SJSA1 (cell line): Measurements from ENCODE around the gene FMN2. TPM values are rescaled to one million over a fixed set of nuclear protein-coding genes. Genes with fewer than 3 reads are reported as not detected.
A peak's percentile ranks its signal among the peaks of the same experiment; 100 is the strongest.
"Not testable (repeated sequence)": the region's sequence is repeated elsewhere in the genome, so short reads cannot be mapped to it uniquely, and the experiment has no call there.

Source experiments
- DNase-seq, 2 experiments: peaks; one replicate each; pipeline ENCODE4 v3.0.0-alpha.2; 2015 to 2020; ENCODE audit warnings: low spot score in 2 of 2, low read depth in 1 of 2
- H3K27ac ChIP-seq: fragments of 250-450 bp; sonication (Bioruptor Pico); 2 replicates; pipeline ENCODE4 v1.5.1; 2020; ENCODE audit warnings: mild to moderate bottlenecking, moderate library complexity
- H3K27me3 ChIP-seq: fragments of 250-450 bp; sonication (Bioruptor Pico); replicated peaks from 2 replicates; pipeline ENCODE4 v1.5.1; 2020; ENCODE audit warnings: mild to moderate bottlenecking, moderate library complexity
- H3K36me3 ChIP-seq: fragments of 250-450 bp; sonication (Bioruptor Pico); 2 replicates; pipeline ENCODE4 v1.5.1; 2020; ENCODE audit warnings: mild to moderate bottlenecking
- H3K4me1 ChIP-seq: fragments of 250-450 bp; sonication (Bioruptor Pico); replicated peaks from 2 replicates; pipeline ENCODE4 v1.6.1; 2021; ENCODE audit warnings: mild to moderate bottlenecking
- H3K4me3 ChIP-seq: fragments of 250-450 bp; sonication (Bioruptor Pico); 2 replicates; pipeline ENCODE4 v1.5.1; 2020; ENCODE audit warnings: mild to moderate bottlenecking
- H3K9me3 ChIP-seq: fragments of 250-450 bp; sonication (Bioruptor Pico); replicated peaks from 2 replicates; pipeline ENCODE4 v1.5.1; 2020; ENCODE audit warnings: mild to moderate bottlenecking
- total RNA-seq: library from RNA; depleted of rRNA; stranded (reverse); fragments of >200 nt; shearing (Covaris generic); gene quantifications from 2 replicates; pipeline ENCODE4 v1.2.3, GENCODE V29; 2014

FMN2 gene
- total RNA-seq, 1 experiment from 2014 or later, result 12.7 TPM

DNA sequence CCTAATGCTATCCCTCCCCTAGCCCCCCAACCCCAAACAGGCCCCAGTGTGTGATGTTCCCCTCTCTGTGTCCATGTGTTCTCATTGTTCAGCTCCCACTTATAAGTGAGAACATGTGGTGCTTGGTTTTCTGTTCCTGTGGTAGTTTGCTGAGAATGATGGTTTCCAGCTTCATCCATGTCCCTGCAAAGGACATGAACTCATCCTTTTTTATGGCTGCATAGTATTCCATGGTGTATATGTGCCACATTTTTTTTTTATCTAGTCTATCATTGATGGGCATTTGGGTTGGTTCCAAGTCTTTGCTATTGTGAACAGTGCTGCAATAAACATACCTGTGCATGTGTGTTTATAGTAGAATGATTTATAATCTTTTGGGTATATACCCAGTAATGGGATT is 183.5 kb downstream of the FMN2 start:
- H3K4me1 ChIP-seq, DNase-seq, H3K36me3 ChIP-seq, H3K9me3 ChIP-seq, H3K27me3 ChIP-seq, H3K4me3 ChIP-seq, H3K27ac ChIP-seq: not testable (repeated sequence)

DNA sequence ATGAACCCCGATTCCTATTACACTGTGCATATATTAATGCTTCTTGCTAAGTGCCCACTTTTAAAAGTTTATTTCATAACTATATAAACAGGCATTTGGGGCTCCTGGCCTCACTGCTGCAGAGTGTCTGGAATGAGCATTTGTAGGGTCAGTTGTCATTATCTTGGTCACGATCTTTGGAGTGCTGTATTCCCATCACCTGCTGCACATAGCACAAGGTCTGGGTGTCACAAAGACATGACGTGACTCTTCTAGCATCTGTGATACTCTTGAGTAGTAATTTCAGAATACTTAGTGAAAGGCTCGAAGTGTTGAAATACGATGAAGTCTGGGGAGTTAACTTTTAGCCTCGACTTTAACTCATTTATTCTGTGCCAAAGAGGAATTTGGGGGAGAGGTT is 186.4 kb downstream of the FMN2 start:
- Histone ChIP-seq H3K27ac (no peak overlapping the region), H3K9me3 (no peaks in the 10 kb centered on the region), H3K36me3 (peaks cover 3% of the 10 kb centered on the region; the same call in 1 of the 2 replicates), H3K4me1 (no peaks in the 10 kb centered on the region), H3K27me3 (no peaks in the 10 kb centered on the region), H3K4me3 (no peak overlapping the region)
- DNase-seq, result no peak

DNA sequence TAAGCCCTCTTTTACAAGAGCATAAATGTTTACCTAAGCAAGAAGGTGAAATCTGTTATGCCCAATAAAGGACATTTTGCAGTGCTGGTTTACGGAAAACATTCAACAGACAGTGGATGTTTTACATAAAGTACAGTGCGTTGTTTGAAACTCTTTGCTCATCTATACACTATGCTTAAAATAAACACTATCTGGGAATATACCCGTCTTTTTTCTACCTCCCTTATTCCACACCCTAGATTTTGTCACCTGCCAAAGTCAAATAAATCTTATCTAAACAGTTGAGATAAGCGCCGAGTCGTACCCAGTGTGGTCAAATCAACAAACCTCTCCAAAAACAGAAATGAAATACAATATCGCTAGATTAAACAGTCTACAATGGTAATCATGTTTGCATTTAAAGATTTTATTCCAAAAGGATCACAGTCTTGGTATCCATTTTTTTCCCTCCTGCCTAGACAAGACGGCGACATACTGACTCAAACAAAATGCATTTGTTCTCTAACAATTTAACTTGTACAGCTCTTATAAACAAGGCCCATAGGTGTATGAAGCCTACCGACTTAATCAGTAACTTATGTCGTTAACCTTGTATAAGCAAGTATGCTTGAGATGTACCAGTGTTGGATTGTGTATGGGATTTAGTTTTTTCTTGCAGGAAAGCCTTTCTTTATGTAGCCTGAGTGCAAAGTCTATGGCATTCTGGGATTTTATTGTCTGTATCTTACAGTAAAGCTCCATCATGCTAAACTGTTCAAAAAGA is 189.1 kb downstream of the FMN2 start:
- H3K9me3 ChIP-seq, result no peaks in the 10 kb centered on the region
- no peak for DNase-seq
- 0 out of 2 replicates have a peak, but pooled peaks cover 5% of the 10 kb centered on the region for H3K4me1 ChIP-seq
- no peaks in the 10 kb centered on the region for H3K27me3 ChIP-seq
- no peak overlapping the region for H3K27ac ChIP-seq
- no peak overlapping the region for H3K4me3 ChIP-seq
- H3K36me3 ChIP-seq, result peaks cover 3% of the 10 kb centered on the region; the same call in 1 of the 2 replicates

DNA sequence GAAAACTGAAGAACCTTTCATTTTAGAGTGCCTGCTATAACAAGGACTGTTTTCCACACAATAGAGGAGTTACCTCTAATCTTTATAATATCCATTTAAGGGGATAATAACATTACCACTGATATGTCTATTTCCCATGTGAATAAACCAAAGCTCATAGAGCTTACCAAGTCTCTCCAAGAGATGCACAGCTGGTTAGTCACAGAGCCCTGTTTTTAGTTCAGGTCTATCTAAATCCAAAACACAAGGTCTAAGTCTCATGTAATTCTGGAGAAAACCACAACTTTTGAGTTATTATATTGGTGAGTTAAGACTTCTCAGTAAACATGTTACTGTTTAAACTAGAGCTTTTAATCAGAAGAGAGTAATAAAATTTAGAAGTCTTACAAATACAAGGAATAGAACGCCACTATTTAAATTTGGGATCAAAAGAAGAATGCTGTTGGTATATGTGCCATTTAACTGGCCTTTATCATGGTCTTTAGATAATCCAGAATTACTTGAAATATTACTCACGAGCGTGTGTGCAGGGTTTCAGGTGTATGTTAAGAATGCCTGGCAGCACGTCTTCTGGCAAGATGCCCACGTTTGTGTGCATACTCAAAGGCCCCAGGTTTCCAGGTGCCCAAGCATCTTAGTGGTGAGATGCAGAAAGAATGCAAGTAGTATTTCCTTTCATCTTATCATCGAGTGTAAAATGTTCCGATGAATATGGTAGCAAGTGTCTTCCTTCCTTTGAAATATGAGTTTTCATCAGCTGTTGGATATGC is 190.6 kb downstream of the FMN2 start:
- H3K36me3 ChIP-seq, result peaks cover 3% of the 10 kb centered on the region; the same call in 1 of the 2 replicates
- no peak for DNase-seq
- 0 out of 2 replicates have a peak, but pooled peaks cover 5% of the 10 kb centered on the region for H3K4me1 ChIP-seq
- no peaks in the 10 kb centered on the region for H3K9me3 ChIP-seq
- no peak overlapping the region for H3K27ac ChIP-seq
- no peak overlapping the region for H3K4me3 ChIP-seq
- H3K27me3 ChIP-seq, result no peaks in the 10 kb centered on the region

DNA sequence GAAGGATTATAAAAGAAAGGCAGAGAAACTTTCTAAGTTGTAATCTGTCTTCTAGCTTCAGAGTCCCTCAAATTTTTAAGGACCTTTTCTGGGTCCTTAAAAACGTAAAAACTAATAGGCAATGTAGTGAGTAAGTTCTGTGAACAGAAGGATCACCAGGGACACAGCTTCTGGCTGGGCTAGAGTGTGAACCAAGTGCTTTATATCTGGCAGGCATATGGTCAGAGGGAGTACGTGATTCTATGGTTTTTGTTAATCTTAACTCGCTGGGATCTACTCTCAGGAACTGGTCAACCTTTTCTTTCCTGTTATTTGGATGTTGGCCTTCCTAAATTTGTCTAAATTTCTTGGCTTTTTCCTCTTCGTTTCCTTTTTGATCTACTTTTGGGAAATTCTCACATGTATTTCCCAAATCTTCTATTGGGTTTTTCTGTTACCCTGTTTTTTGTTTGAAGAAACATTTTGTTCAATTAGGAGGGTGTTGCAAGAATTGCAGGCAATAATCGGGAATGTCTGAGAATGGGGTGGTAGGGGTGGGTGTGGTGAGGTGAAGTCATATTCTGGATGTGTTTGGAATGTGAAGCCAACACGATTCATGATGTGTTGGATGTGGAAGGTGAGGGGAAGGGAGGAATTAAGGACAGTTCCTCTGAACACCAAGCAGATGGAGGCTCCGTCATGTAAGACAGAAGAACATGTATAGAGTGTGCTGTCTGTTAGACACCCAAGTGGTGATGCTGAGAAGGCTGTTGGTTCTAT is 193.2 kb downstream of the FMN2 start:
- peaks cover 3% of the 10 kb centered on the region; the same call in 1 of the 2 replicates for H3K36me3 ChIP-seq
- H3K4me1 ChIP-seq, result 0 out of 2 replicates have a peak, but pooled peaks cover 5% of the 10 kb centered on the region
- H3K27me3 ChIP-seq, result no peaks in the 10 kb centered on the region
- H3K27ac ChIP-seq, result no peak overlapping the region
- no peak overlapping the region for H3K4me3 ChIP-seq
- no peaks in the 10 kb centered on the region for H3K9me3 ChIP-seq
- no peak for DNase-seq

DNA sequence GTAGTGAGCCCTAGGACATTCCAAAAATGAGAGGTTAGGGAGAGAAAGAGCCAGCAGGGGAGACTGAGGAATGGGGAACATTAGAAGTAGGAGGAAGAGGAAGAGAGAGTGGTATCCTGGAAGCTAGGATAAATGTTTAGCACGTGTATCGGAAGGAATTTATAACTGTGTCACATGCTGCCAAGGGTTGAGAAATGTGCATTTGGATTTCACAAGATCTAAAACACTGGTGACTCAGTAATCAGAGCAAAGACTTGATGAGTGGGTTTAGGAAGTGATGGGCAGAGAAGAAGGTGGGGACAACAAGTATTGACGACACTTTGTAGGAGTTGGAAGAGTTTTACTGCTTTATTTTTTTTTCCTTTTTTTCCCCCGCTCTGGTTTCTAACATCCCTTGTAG is 193.9 kb downstream of the FMN2 start:
- Histone ChIP-seq H3K4me3 (no peak overlapping the region), H3K36me3 (peaks cover 3% of the 10 kb centered on the region; the same call in 1 of the 2 replicates), H3K9me3 (no peaks in the 10 kb centered on the region), H3K27me3 (no peaks in the 10 kb centered on the region), H3K27ac (no peak overlapping the region), H3K4me1 (0 out of 2 replicates have a peak, but pooled peaks cover 5% of the 10 kb centered on the region)
- no peak for DNase-seq

DNA sequence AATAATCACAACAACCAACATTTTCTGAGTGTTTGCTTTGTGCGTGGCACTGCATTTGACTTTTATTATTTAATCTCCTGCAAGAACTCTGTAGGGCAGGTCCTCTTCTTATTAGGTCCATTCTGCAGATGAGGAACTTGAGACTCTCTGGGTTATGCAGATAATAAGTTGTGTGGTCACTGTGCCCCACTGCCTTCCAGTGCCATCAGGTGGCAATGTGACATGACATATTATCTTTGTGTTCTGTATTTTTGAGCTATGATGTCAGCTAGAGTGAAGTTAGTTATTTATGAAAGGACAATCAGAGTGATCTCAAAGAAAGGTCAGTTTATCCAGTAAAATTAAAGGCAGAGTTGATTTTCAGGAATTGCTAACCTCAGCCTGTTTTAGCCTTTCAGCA is 196.0 kb downstream of the FMN2 start:
- H3K27ac ChIP-seq, result no peak overlapping the region
- H3K4me3 ChIP-seq, result no peak overlapping the region
- no peaks in the 10 kb centered on the region for H3K27me3 ChIP-seq
- no peaks in the 10 kb centered on the region; the same call in 1 of the 2 replicates for H3K36me3 ChIP-seq
- no peak for DNase-seq
- 0 out of 2 replicates have a peak, but pooled peaks cover 5% of the 10 kb centered on the region for H3K4me1 ChIP-seq
- H3K9me3 ChIP-seq, result no peaks in the 10 kb centered on the region

DNA sequence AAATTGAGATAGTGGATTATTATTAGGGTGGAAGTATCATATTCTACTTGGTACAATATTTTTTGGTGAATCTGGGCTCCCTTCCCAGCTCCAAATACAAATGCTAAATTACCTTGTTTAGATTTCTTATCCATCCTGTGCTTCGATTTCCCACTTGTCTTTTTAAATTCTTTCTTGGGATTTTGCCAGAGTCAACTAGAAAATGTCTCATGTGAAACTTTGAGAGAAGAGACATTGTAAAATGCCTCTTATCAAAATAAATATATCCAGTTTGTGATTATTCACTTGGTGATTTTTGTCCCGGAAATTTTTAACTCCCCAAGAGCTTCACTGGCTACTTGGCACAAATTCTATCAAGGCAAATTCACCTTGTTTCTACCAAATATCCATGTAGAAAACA is 202.0 kb downstream of the FMN2 start:
- DNase-seq, result peak in 1 of 2 experiments; percentile 8
- Histone ChIP-seq H3K27me3 (no peaks in the 10 kb centered on the region), H3K36me3 (peaks cover 2% of the 10 kb centered on the region; the same call in 1 of the 2 replicates), H3K27ac (no peak overlapping the region), H3K4me3 (no peak overlapping the region), H3K4me1 (peaks cover 7% of the 10 kb centered on the region), H3K9me3 (no peaks in the 10 kb centered on the region; the same call in 1 of the 2 replicates)

DNA sequence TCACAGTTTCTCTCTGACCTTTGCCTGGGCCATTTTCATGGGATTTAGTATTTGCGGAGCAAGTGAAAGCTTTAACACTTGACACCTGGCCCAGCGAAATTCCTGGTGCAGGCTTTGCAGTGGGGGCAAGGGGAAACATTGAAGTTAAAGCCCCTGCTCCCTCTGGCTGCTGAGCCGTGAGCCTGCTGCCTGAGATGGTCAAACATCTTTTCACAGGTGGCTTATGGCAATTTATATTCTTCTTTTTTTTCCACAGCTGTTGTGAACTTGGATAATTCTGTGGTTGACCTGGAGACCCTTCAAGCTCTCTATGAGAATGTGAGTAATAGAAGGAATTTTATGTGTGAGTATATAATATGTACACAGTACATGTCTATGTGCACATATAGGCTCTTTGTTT is 202.9 kb downstream of the FMN2 start:
- H3K36me3 ChIP-seq, result peaks cover 4% of the 10 kb centered on the region; the same call in 1 of the 2 replicates

DNA sequence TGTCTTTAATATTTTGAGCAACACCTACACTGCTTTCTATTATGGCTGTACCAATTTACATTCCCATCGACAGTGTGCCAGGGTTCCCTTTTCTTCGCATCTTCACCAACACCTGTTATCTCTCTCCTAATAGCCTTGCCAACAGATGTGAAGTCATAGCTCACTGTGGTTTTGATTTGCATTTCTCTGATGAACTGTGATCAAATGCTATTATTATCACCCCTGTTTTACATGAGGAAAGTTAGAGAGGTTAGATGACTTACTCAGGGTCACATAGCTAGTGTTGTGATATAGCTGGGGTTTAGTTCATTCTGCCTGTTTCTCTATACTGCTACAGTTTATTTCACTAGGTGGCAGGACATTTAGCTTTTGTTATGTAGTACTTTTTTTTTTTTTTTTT is 204.1 kb downstream of the FMN2 start:
- no peaks in the 10 kb centered on the region; the same call in 1 of the 2 replicates for H3K9me3 ChIP-seq
- H3K27ac ChIP-seq, result no peak overlapping the region
- DNase-seq, result no peak
- peaks cover 7% of the 10 kb centered on the region for H3K4me1 ChIP-seq
- H3K36me3 ChIP-seq, result peaks cover 10% of the 10 kb centered on the region; the same call in 1 of the 2 replicates
- H3K27me3 ChIP-seq, result no peaks in the 10 kb centered on the region
- H3K4me3 ChIP-seq, result no peak overlapping the region

More for the DNA sequence above, 202.9 kb downstream of the FMN2 start:
- Histone ChIP-seq H3K9me3 (no peaks in the 10 kb centered on the region; the same call in 1 of the 2 replicates), H3K4me1 (peaks cover 7% of the 10 kb centered on the region), H3K27me3 (no peaks in the 10 kb centered on the region), H3K27ac (no peak overlapping the region), H3K4me3 (no peak overlapping the region)
- DNase-seq, result no peak

DNA sequence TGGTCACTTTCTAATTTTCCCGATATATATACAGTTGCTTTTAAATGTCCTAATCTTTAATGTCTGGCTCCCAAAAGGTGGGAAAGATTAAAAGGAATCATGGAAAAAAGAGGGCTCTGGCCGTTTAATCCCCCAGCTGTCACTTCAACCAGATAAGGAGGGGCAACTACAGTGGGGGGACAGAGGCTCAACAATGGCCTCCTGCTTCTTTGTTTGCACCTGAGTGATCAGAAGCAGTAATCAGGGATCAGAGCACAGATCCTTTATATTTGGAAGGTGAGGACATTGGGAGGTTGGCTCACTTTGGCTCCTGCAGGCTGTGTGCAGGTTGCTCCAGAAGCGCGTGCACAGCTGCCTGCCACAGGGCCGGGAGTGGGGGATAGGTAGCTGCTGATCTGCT is 212.8 kb downstream of the FMN2 start:
- no peak for DNase-seq
- H3K36me3 ChIP-seq, result peaks cover 13% of the 10 kb centered on the region; the same call in 1 of the 2 replicates
- no peaks in the 10 kb centered on the region for H3K9me3 ChIP-seq
- peaks cover 8% of the 10 kb centered on the region for H3K4me1 ChIP-seq
- H3K27ac ChIP-seq, result no peak overlapping the region
- H3K27me3 ChIP-seq, result no peaks in the 10 kb centered on the region
- H3K4me3 ChIP-seq, result no peak overlapping the region

DNA sequence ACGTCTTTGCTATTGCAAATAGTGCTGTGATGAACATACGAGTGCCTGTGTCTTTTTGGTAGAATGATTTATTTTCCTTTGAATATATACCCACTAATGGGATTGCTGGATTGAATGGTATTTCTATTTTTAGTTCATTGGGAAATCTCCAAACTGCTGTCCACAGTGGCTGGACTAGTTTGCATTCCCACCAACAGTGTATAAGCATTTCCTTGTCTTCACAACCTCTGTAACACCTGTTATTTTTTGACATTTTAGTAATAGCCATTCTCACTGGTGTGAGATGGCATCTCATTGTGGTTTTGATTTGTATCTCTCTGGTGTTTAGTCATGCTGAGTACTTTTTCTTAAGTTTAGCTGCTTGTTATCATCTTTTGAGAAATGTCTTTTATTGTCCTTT is 215.0 kb downstream of the FMN2 start:
- Histone ChIP-seq H3K4me3 (no peak overlapping the region), H3K4me1 (peaks cover 25% of the 10 kb centered on the region), H3K36me3 (peaks cover 5% of the 10 kb centered on the region; the same call in 1 of the 2 replicates), H3K27ac (no peak overlapping the region), H3K9me3 (no peaks in the 10 kb centered on the region), H3K27me3 (no peaks in the 10 kb centered on the region)
- peak in 1 of 2 experiments; percentile 8 for DNase-seq

DNA sequence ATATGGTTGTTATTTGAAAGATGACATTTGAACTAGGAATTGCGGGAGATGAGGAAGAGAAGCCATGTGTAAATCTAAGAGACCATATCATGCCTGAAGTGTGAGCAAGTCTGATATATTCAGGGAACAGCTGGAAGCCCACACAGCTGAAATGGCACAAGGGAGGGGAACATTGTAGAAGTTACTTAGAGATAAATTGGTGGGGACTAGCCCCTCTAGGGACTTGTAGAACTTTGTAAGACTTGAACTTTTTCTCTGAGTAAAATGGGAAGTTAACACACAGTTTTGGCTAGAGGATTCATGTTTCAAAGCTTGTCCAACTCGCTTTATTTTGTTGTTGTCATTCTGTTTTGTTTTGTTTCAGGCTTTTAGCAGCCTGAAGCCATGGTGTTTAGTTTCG is 216.4 kb downstream of the FMN2 start:
- no peaks in the 10 kb centered on the region for H3K27me3 ChIP-seq
- H3K4me1 ChIP-seq, result peaks cover 39% of the 10 kb centered on the region
- no peak for DNase-seq
- H3K36me3 ChIP-seq, result peaks cover 5% of the 10 kb centered on the region; the same call in 1 of the 2 replicates
- H3K9me3 ChIP-seq, result no peaks in the 10 kb centered on the region
- no peak overlapping the region for H3K4me3 ChIP-seq
- H3K27ac ChIP-seq, result no peak overlapping the region
